Lung (tissue), 12 donors: ENCODE measurements around the gene SDHAF2. TPM values are rescaled to one million over a fixed set of nuclear protein-coding genes. Genes with fewer than 3 reads are reported as not detected.

Source experiments
- ATAC-seq: fragments of 200-7000 bp; cut with Tn5 transposase; one replicate; pipeline ENCODE4 v1.9.1; 2020; ENCODE audit warnings: moderate number of reproducible peaks; ENCODE audit not compliant: insufficient read depth, low FRiP score
- DNase-seq, 3 donors: peaks; one replicate each; pipeline ENCODE4 v3.0.0-alpha.2; 2013 to 2017
- H3K27ac ChIP-seq, 2 donors: one replicate each; pipeline ENCODE4 v1.5.1; 2013; ENCODE audit warnings: mild to moderate bottlenecking in 2 of 2, moderate library complexity in 2 of 2, control low read depth in 1 of 2, inconsistent platforms in 1 of 2, low read depth in 1 of 2, low read length in 1 of 2
- H3K27me3 ChIP-seq, 3 donors: one replicate each; pipeline ENCODE4 v1.5.1; 2013; ENCODE audit warnings: low read length in 2 of 3; ENCODE audit not compliant: control insufficient read depth in 3 of 3, insufficient read depth in 3 of 3
- H3K36me3 ChIP-seq, 4 donors: one replicate each; pipeline ENCODE4 v1.5.1; 2013; ENCODE audit warnings: low read length in 4 of 4, mild to moderate bottlenecking in 1 of 4, moderate library complexity in 1 of 4; ENCODE audit not compliant: control insufficient read depth in 4 of 4, insufficient read depth in 4 of 4
- H3K4me1 ChIP-seq, 5 donors: one replicate each; pipeline ENCODE4 v1.5.1; 2013; ENCODE audit warnings: low read length in 5 of 5, mild to moderate bottlenecking in 2 of 5, moderate library complexity in 1 of 5; ENCODE audit not compliant: control insufficient read depth in 5 of 5, insufficient read depth in 5 of 5
- H3K4me3 ChIP-seq: one replicate; pipeline ENCODE4 v1.5.1; 2013; ENCODE audit warnings: mild to moderate bottlenecking, control low read depth, moderate library complexity
- H3K9ac ChIP-seq, 2 donors: one replicate each; pipeline ENCODE4 v1.5.1; 2013; ENCODE audit warnings: low read length in 2 of 2, control low read depth in 1 of 2; ENCODE audit not compliant: insufficient read depth in 1 of 2
- H3K9me3 ChIP-seq, 4 donors: one replicate each; pipeline ENCODE4 v1.5.1; 2013; ENCODE audit warnings: low read length in 3 of 4, mild to moderate bottlenecking in 1 of 4, moderate library complexity in 1 of 4; ENCODE audit not compliant: control insufficient read depth in 4 of 4, insufficient read depth in 3 of 4
- WGBS, 2 donors: extraction: QIAGEN DNeasy Blood & Tissue Kit; methylation state at CpG; one replicate each; pipeline ENCODE4 v1.1.7; 2013; 5-methylcytosine and 5-hydroxymethylcytosine counted together
- polyA plus RNA-seq, 2 donors: library from polyadenylated mRNA; stranded (reverse); fragments of 200-250 nt; gene quantifications; one replicate each; pipeline ENCODE4 v1.2.1, GENCODE V29; 2013
- total RNA-seq, 2 donors: library from RNA; depleted of rRNA in 1 of 2; stranded (reverse); fragments of >200 nt in 1 of 2; gene quantifications; one replicate each; pipeline ENCODE4 v1.2.1, GENCODE V29; 2014 to 2021
- TF ChIP-seq, protein P1 (sequence below): IDR thresholded peaks from 2 replicates; pipeline ENCODE4 v1.5.1; 2012; ENCODE audit warnings: mild to moderate bottlenecking; ENCODE audit errors: control extremely low read depth, extremely low read depth
- donor health status: control.
- donor health status: control.
- donor health status: Bipolar disorder and iron deficiency.
- donor health status: healthy.
- donor health status: DM: yes; HTN: yes; CAD: no.

SDHAF2 gene
- total and polyA plus RNA-seq, 4 donors: 39.6 to 53.4 (median 43.9) TPM

DNA sequence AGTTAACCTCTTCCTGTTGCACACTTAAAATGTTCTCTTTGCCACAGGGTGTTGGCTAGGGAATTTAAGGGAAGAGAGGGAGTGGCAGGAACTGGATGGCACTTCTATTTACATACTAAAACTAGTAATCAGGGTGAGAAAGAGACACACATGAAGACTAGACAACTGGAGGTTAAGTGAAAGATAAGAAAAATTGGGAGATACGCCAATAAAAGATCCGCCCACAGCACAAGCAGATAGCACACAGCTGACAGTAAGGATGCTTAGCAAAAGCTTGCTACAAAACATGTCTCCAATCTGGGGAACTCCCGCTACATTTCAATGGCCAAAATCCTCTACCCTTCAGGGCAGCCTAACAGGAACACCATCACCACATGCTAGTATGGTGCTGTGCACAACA is 13.0 kb upstream of the SDHAF2 start:
- 87 to 97% methylated on average over 3 of the region's 3 CpGs for WGBS, 2 donors
- Histone ChIP-seq H3K27me3 (no peaks in the 10 kb centered on the region), H3K9ac (no peak overlapping the region), H3K27ac (peak overlapping the region in 1 of 2 donors; percentile 73), H3K4me1 (peaks cover 0 to 5% (median 0%) of the 10 kb centered on the region in 5 donors), H3K36me3 (peaks cover 52 to 73% (median 61%) of the 10 kb centered on the region in 4 donors), H3K4me3 (no peak overlapping the region), H3K9me3 (no peaks in the 10 kb centered on the region)
- DNase-seq (no peak), ATAC-seq (no peak)
- TF ChIP-seq, protein P1, sequence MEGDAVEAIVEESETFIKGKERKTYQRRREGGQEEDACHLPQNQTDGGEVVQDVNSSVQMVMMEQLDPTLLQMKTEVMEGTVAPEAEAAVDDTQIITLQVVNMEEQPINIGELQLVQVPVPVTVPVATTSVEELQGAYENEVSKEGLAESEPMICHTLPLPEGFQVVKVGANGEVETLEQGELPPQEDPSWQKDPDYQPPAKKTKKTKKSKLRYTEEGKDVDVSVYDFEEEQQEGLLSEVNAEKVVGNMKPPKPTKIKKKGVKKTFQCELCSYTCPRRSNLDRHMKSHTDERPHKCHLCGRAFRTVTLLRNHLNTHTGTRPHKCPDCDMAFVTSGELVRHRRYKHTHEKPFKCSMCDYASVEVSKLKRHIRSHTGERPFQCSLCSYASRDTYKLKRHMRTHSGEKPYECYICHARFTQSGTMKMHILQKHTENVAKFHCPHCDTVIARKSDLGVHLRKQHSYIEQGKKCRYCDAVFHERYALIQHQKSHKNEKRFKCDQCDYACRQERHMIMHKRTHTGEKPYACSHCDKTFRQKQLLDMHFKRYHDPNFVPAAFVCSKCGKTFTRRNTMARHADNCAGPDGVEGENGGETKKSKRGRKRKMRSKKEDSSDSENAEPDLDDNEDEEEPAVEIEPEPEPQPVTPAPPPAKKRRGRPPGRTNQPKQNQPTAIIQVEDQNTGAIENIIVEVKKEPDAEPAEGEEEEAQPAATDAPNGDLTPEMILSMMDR: no peak

DNA sequence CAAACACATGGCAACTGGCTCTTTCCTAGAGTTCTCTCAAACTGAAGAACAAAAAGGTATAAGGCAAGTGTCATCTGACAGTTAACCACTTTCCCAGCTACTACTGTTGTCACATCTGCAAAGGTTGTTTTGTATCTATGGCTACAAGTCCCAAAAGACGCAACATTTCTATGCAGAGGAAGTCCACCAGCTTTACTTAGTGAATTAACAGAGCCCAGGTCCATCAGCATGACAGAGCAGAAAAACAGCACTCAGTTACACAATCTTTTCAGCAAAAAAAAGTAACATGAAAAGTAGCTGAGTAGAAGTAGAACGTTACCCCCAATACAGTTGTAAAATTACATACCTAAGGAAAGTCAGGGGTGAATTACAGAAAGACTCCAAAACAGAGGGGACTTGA is 12.3 kb upstream of the SDHAF2 start:
- TF ChIP-seq, protein P1: no peak
- H3K27me3 ChIP-seq: no peaks in the 10 kb centered on the region
- peaks cover 54 to 72% (median 60%) of the 10 kb centered on the region in 4 donors for H3K36me3 ChIP-seq
- ATAC-seq: no peak
- no peak overlapping the region for H3K27ac ChIP-seq
- no peaks in the 10 kb centered on the region for H3K9me3 ChIP-seq
- H3K9ac ChIP-seq: no peak overlapping the region
- WGBS, 2 donors: 28 to 56% methylated on average over 2 of the region's 2 CpGs
- peaks cover 0 to 7% (median 0%) of the 10 kb centered on the region in 5 donors for H3K4me1 ChIP-seq
- no peak overlapping the region for H3K4me3 ChIP-seq
- DNase-seq: no peak

DNA sequence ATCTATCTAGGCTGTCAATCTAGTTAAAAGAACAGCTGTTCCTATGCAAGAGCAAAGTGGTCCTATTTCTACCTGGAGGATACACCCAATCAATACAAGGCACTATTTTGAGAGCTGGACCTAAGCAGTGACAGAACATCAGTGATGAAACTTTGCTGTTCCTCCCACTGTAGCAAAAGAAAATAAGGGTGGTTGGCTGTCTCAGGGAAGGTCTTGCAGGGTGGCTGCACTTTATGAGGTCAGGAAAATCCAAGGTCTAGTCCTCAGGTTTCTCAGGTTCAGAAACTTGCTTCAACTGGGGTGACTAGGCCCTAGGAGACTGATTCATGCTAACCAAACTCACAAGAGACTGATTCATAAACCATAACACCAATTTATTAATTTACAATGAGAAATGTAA is 11.8 kb upstream of the SDHAF2 start:
- ATAC-seq: no peak
- no peak for DNase-seq
- no peak overlapping the region for H3K9ac ChIP-seq
- H3K9me3 ChIP-seq: no peaks in the 10 kb centered on the region
- peaks cover 51 to 68% (median 58%) of the 10 kb centered on the region in 4 donors for H3K36me3 ChIP-seq
- peaks cover 0 to 7% (median 0%) of the 10 kb centered on the region in 5 donors for H3K4me1 ChIP-seq
- TF ChIP-seq, protein P1: no peak
- H3K27me3 ChIP-seq: no peaks in the 10 kb centered on the region
- H3K27ac ChIP-seq: no peak overlapping the region
- H3K4me3 ChIP-seq: no peak overlapping the region

DNA sequence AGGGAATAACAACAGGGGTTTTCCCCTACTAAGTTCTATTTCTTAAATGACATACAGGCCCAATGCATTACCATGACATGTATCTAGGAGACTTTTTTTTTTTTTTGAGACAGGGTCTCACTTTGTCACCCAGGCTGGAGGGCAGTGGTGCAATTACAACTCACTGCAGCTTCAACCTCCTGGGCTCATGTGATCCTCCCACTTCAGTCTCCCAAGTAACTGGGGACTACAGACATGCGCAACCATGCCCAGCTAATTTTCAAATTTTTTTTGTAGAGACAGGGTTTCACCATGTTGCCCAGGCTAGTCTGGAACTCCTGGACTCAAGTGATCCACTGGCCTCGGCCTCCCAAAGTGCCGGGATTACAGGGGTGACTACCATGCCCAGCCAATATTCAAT is 7.7 kb upstream of the SDHAF2 start:
- H3K9me3 ChIP-seq: no peaks in the 10 kb centered on the region
- DNase-seq (no peak), ATAC-seq (no peak)
- H3K27me3 ChIP-seq: no peaks in the 10 kb centered on the region
- no peak overlapping the region for H3K4me3 ChIP-seq
- peaks cover 31 to 56% (median 49%) of the 10 kb centered on the region in 4 donors for H3K36me3 ChIP-seq
- peaks cover 0 to 7% (median 0%) of the 10 kb centered on the region in 5 donors for H3K4me1 ChIP-seq
- no peak overlapping the region for H3K9ac ChIP-seq
- WGBS, 2 donors: 95 to 96% methylated on average over 3 of the region's 3 CpGs
- TF ChIP-seq, protein P1: no peak
- no peak overlapping the region for H3K27ac ChIP-seq
